HUES6 (cell line): ENCODE results near the gene LRIG1.

ENCODE experiments used
- H3K27ac ChIP-seq: 2 replicates; pipeline ENCODE4 v1.7.0; 2013; ENCODE audit warnings: low read depth, mild to moderate bottlenecking, low read length, inconsistent platforms
- H3K27me3 ChIP-seq: 2 replicates; pipeline ENCODE4 v1.6.1; 2013; ENCODE audit warnings: low read length; ENCODE audit not compliant: control insufficient read depth, insufficient read depth
- H3K36me3 ChIP-seq: 2 replicates; pipeline ENCODE4 v1.6.1; 2013; ENCODE audit warnings: low read length; ENCODE audit not compliant: control insufficient read depth, insufficient read depth
- H3K4me1 ChIP-seq: 2 replicates; pipeline ENCODE4 v1.6.1; 2013; ENCODE audit warnings: low read length; ENCODE audit not compliant: control insufficient read depth, insufficient read depth
- H3K4me3 ChIP-seq: 2 replicates; pipeline ENCODE4 v1.5.1; 2013; ENCODE audit warnings: low read depth, low read length
- H3K9ac ChIP-seq: one replicate; pipeline ENCODE4 v1.6.1; 2013; ENCODE audit warnings: mild to moderate bottlenecking, low read length
- H3K9me3 ChIP-seq: 2 replicates; pipeline ENCODE4 v1.6.1; 2013; ENCODE audit warnings: low read depth, low read length; ENCODE audit not compliant: control insufficient read depth, insufficient read depth

Gene LRIG1

GRCh38 chr3:66502981-66503380, 2.2 kb upstream of the LRIG1 start:
- no peaks in the 10 kb centered on the region for H3K27me3 ChIP-seq
- H3K27ac ChIP-seq: no peak overlapping the region
- H3K36me3 ChIP-seq: no peaks in the 10 kb centered on the region
- H3K9me3 ChIP-seq: no peaks in the 10 kb centered on the region
- H3K4me1 ChIP-seq: peaks cover 38% of the 10 kb centered on the region
- no peak overlapping the region for H3K9ac ChIP-seq
- H3K4me3 ChIP-seq: no peak overlapping the region

GRCh38 chr3:66502245-66502874, 1.5 kb upstream of the LRIG1 start:
- Histone ChIP-seq H3K27ac (no peak overlapping the region), H3K4me3 (no peak overlapping the region), H3K9me3 (no peaks in the 10 kb centered on the region), H3K4me1 (peaks cover 44% of the 10 kb centered on the region), H3K27me3 (no peaks in the 10 kb centered on the region), H3K9ac (no peak overlapping the region), H3K36me3 (no peaks in the 10 kb centered on the region)

- no peaks in the 10 kb centered on the region for H3K9me3 ChIP-seq
- H3K27ac ChIP-seq: no peak overlapping the region
- H3K36me3 ChIP-seq: no peaks in the 10 kb centered on the region
- peak overlapping the region; percentile 54 for H3K4me3 ChIP-seq
- no peaks in the 10 kb centered on the region for H3K27me3 ChIP-seq
- peak overlapping the region; percentile 11 for H3K9ac ChIP-seq
- H3K4me1 ChIP-seq: peaks cover 50% of the 10 kb centered on the region
Observed at GRCh38 chr3:66501483-66502244, 842 bp upstream of the LRIG1 start.

GRCh38 chr3:66499881-66500575, 794 bp downstream of the LRIG1 start:
- Histone ChIP-seq H3K9ac (peak overlapping the region; percentile 95), H3K4me3 (peak overlapping the region; percentile 98), H3K27me3 (no peaks in the 10 kb centered on the region), H3K27ac (peak overlapping the region; percentile 82; the same call in 1 of the 2 replicates), H3K9me3 (no peaks in the 10 kb centered on the region), H3K4me1 (peaks cover 61% of the 10 kb centered on the region), H3K36me3 (no peaks in the 10 kb centered on the region)

GRCh38 chr3:66498687-66499621, 1.9 kb downstream of the LRIG1 start:
- no peak overlapping the region for H3K27ac ChIP-seq
- H3K36me3 ChIP-seq: no peaks in the 10 kb centered on the region
- no peaks in the 10 kb centered on the region for H3K9me3 ChIP-seq
- H3K4me3 ChIP-seq: peak overlapping the region; percentile 98
- peaks cover 68% of the 10 kb centered on the region for H3K4me1 ChIP-seq
- H3K27me3 ChIP-seq: no peaks in the 10 kb centered on the region
- peak overlapping the region; percentile 95 for H3K9ac ChIP-seq

- H3K9ac ChIP-seq: no peak overlapping the region
Observed at GRCh38 chr3:66497985-66498671, 2.7 kb downstream of the LRIG1 start.

GRCh38 chr3:66497288-66497984, 3.4 kb downstream of the LRIG1 start:
- Histone ChIP-seq H3K4me1 (peaks cover 73% of the 10 kb centered on the region), H3K27ac (peak overlapping the region; percentile 73; the same call in 1 of the 2 replicates), H3K4me3 (peak overlapping the region; percentile 98; the same call in 1 of the 2 replicates), H3K36me3 (no peaks in the 10 kb centered on the region), H3K27me3 (no peaks in the 10 kb centered on the region), H3K9me3 (no peaks in the 10 kb centered on the region), H3K9ac (no peak overlapping the region)

More at GRCh38 chr3:66497985-66498671, 2.7 kb downstream of the LRIG1 start:
- Histone ChIP-seq H3K4me3 (peak overlapping the region; percentile 98), H3K36me3 (no peaks in the 10 kb centered on the region), H3K27ac (no peak overlapping the region), H3K9me3 (no peaks in the 10 kb centered on the region), H3K27me3 (no peaks in the 10 kb centered on the region), H3K4me1 (peaks cover 70% of the 10 kb centered on the region)

- Histone ChIP-seq H3K9me3 (no peaks in the 10 kb centered on the region), H3K27ac (peak overlapping the region; percentile 73; the same call in 1 of the 2 replicates), H3K4me3 (peak overlapping the region; percentile 98), H3K27me3 (no peaks in the 10 kb centered on the region), H3K4me1 (peaks cover 76% of the 10 kb centered on the region), H3K36me3 (no peaks in the 10 kb centered on the region), H3K9ac (no peak overlapping the region)
Observed at GRCh38 chr3:66496746-66497145, 4.1 kb downstream of the LRIG1 start.

- no peak overlapping the region for H3K9ac ChIP-seq
Observed at GRCh38 chr3:66496301-66496700, 4.5 kb downstream of the LRIG1 start.

More at GRCh38 chr3:66496301-66496700, 4.5 kb downstream of the LRIG1 start:
- H3K9me3 ChIP-seq: no peaks in the 10 kb centered on the region
- H3K27me3 ChIP-seq: no peaks in the 10 kb centered on the region
- H3K27ac ChIP-seq: peak overlapping the region; percentile 73; the same call in 1 of the 2 replicates
- H3K4me3 ChIP-seq: peak overlapping the region; percentile 98; the same call in 1 of the 2 replicates
- no peaks in the 10 kb centered on the region for H3K36me3 ChIP-seq
- peaks cover 76% of the 10 kb centered on the region for H3K4me1 ChIP-seq
